Transverse colon (tissue), 4 donors: ENCODE results near the gene PPARGC1A.

Source experiments
- POLR2A ChIP-seq: fragments of 450-650 bp; IDR thresholded peaks from one replicate; pipeline ENCODE4 v1.6.1; 2016; ENCODE audit warnings: antibody characterized with exemption, mild to moderate bottlenecking, moderate library complexity
- POLR2AphosphoS5 ChIP-seq, 3 donors: sonication (generic); formaldehyde crosslinking; IDR thresholded peaks; one replicate each; pipeline ENCODE4 v1.6.1; 2016; ENCODE audit warnings: antibody characterized with exemption in 3 of 3
- TF ChIP-seq, protein P1 (sequence below), 5 experiments: fragments of 200-600 bp in 3 of 5; fragments of 450-650 bp in 2 of 5; sonication (generic) in 3 of 5; IDR thresholded peaks; 1 replicate in 2 of 5; 2 replicates in 3 of 5; pipeline ENCODE4 v1.5.1; 2016 to 2017; ENCODE audit warnings: antibody characterized with exemption in 5 of 5, inconsistent platforms in 3 of 5, mild to moderate bottlenecking in 2 of 5, moderate library complexity in 1 of 5

DNA sequence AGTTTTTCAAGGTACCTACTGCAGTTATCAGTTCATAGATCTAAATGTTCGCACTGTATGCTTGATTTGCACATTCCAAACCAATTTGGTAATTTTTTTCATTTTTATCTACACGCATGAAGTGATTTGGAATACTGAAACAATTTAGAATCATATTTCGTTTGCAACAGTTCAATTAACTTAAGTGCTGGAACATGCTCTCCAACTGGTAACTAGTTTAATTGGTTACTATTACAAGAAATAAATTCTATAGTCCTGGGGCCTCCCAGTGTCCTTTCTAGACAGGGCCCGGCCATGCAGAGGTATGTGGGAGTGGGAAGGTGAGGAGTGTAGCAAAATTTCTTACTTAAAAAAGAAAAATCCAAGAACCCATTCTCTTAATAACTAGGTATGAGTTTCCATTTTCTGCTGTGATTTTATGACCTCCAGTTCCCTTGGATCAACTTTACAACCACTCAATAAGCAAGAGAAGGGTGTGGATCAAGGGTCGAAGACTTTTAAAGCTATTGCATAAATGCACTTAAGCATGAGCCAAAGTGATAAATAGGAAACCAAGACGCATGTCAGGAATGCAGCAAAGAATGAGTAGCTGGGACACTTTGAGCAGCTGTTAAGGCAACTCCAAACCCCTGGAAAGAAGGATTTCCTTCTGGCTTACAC, 106.9 kb downstream of the PPARGC1A start:
- TF ChIP-seq, protein P1, sequence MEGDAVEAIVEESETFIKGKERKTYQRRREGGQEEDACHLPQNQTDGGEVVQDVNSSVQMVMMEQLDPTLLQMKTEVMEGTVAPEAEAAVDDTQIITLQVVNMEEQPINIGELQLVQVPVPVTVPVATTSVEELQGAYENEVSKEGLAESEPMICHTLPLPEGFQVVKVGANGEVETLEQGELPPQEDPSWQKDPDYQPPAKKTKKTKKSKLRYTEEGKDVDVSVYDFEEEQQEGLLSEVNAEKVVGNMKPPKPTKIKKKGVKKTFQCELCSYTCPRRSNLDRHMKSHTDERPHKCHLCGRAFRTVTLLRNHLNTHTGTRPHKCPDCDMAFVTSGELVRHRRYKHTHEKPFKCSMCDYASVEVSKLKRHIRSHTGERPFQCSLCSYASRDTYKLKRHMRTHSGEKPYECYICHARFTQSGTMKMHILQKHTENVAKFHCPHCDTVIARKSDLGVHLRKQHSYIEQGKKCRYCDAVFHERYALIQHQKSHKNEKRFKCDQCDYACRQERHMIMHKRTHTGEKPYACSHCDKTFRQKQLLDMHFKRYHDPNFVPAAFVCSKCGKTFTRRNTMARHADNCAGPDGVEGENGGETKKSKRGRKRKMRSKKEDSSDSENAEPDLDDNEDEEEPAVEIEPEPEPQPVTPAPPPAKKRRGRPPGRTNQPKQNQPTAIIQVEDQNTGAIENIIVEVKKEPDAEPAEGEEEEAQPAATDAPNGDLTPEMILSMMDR (IDR thresholded peaks at IDR 0.05): no peak
- TF ChIP-seq POLR2A: no peak
- no peak for TF ChIP-seq POLR2AphosphoS5 (IDR thresholded peaks at IDR 0.05)
